GM18511 (cell line): ENCODE data around the gene LYSET.
"Not testable (repeated sequence)": the region's sequence is repeated elsewhere in the genome, so short reads cannot be mapped to it uniquely, and the experiment has no call there.

Source experiments
- ATAC-seq: cut with Tn5 transposase; IDR thresholded peaks from one replicate; pipeline ENCODE4 v1.9.1; 2021; ENCODE audit warnings: mild to moderate bottlenecking, moderate library complexity; ENCODE audit not compliant: unreplicated experiment

The LYSET gene

DNA sequence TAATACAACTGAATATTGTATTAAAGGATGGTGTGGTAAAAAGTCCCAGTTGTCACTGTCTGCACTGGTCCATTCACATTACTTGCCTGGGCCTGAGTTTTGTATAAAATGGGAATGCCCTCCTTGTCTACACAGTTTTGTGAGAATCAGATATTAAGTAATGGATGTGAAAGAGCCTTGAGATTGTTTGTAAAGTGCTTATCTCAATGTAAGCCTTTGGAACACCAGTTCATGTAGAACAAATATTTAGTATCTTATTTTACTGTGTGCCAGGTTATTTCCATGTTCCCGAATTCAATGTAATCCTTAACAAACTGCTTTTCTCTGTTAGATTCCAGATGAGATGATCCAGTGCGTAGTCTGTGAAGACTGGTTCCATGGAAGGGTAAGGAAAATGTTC, 29.5 kb downstream of the LYSET start:
- ATAC-seq = no peak

DNA sequence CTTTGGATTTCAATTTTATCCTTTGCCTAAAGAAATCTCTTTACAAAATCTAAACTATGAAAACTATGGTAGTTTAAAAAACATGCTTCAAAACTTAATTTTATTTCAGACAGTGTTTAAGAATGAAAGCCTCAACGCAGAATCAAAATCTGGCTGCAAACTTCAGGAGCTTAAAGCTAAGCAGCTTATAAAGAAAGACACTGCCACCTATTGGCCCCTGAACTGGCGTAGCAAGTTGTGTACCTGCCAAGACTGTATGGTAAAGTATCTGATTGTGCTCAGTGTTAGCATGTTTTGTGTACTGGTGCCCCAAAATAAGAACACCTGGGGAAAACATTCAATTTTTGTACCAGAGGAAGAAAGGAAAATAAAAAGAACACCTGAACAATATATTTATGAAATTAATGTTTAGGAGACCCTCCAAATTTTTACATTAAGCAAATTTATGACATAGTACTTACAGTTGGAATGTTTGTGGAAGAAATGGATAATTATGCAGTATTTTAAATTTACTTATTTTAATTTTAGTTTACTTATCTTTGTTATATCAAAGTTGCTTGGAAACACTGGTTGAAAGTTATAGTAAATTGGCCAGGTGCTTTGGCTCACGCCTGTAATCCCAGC, 34.1 kb downstream of the LYSET start:
- no peak for ATAC-seq

DNA sequence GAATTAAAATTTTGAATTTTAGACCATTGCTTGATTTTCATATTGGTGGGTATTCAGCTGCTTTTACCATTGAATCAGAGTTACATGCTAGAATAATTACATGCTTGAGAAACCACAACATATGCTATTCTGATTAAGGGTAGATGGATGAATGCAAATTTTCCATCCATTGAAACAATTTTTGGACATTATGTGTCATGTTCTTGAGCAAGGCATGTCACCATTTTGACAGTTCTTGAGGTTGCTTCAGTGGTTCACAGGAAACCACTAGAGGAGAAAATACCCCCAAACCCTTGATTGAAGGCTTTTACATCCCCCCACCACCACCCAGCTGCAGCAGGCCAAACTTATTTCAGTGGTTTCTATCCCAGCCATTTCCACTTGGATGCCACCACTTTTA, 35.4 kb downstream of the LYSET start:
- no peak for ATAC-seq

DNA sequence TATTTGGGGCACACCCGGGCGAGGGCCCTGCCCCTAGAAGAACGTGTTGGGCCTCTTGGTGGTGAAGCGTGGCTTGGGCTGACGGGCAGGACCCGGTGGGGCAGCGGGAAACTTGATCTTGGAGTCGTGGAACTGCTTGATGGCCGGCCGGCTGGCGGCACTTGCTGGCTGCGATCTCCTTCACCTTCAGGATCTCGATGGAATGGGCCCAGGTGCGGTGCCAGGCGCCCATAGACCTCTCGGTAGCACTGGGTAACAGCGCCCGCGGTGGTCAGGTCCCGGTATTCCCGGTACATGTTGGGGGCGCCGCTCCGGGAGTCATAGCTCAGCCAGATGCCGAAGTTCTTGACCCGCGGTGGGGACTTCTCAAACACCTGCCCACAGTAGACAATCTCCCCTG, 38.4 kb downstream of the LYSET start:
- no peak for ATAC-seq

DNA sequence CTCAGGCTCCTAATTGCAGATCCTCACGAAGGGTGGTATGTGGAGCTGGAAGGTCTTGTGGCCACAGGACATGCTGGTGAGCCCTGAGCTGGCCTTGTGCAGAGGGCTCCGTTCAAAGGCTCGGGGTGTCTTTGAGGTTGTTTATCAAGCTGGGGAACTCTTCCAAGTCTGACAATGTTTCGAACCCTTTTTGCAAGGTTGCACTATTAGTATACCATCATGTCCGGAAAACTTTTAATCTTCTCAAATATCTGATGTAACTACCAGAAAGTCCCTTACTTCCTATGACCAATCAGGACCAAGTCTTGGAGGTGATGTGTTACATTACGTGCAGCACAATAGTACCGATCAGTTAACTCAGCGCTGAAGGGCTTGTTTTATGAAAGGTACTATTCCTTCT, 43.4 kb downstream of the LYSET start:
- ATAC-seq = no peak

DNA sequence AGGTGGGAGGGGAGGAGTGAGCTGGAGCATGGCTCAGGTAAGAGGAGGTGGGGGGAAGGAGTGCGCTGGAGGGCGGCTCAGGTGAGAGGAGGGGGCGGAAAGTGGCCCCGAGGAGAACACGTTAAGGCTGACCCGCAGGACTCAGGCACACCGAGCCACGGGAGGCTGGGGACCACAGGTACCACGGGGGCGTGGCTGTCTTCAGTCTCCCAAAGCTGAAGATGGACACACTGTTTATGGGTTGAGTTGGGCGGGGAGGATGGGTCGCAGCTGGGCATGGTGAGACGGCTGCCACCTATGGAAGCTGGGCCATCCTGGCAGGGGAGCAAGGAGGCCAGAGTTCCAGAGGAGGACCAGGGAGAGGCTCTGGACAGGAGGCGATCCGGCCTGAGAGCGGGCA, 45.4 kb downstream of the LYSET start:
- ATAC-seq = no peak

DNA sequence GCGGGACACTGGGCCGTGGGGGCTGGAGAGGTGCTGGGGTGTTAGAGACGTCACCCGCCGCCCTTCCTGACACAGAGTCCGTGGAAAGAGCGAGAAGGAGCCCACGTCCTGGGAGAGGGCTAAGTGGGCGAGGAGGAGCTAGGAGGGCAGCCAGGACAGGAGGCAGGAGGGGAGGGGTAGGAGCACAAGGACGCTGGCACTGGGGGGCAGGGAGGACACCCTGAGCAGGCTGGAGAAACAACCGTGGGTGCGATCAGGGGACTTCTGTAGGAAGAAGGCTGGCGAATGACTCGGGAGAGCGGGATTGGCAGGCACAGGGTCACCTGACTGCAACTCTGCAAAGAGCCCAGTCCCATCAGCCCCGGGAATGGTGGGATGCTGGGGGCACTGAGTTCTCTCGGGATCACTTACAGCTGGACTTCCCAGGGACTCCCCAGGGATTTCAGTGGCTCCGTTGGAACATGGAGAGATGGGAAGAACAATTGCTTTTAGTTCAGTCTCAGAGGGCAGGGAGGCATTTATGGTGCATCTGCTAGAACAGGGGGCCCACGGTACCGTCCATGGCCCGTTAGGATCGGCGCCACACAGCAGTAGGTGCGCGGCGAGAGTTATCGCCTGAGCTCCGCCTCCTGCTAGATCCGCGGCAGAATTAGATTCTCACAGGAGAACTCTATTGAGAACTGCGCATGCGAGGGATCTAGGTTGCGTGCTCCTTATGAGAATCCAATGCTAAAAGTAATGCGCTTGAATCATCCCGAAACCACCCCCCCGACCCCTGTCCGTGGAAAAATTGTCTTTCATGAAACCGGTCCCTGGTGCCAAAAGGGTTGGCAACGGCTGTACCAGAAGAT, 46.2 kb downstream of the LYSET start:
- no peak for ATAC-seq

DNA sequence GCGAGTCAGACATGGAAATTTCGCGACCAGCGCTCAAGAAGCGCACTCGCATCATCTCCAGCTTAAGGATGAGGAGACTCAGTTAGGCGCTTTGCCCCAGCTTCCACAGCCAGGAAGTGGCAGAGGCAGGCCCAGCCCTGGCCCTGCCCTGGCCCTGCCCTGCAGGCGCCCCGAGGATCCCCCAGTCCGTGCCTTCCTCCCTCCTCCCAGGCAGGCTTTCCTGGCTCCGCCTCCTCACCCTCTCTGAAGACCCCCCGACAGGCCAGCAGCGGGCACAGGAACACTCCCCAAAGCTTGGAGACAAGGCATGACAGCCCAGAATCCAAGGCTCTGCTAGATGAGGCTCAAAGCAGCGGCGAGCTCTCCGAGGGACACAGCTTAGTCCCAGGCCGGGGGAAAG, 47.0 kb downstream of the LYSET start:
- ATAC-seq = no peak

DNA sequence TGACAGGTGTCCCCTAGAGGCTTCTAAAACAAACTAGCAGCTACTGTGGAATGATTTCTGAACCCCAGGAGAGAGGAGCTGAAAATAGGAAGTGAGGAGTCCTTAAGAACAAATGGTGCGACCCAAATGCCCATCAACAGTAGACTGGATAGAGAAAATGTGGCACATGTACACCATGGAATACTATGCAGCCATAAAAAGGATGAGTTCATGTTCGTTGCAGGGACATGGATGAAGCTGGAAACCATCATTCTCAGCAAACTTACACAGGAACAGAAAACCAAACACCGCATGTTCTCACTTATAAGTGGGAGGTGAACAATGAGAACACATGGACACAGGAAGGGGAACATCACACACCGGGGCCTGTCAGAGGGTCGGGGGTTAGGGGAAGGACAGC, 48.0 kb downstream of the LYSET start:
- not testable (repeated sequence) for ATAC-seq

DNA sequence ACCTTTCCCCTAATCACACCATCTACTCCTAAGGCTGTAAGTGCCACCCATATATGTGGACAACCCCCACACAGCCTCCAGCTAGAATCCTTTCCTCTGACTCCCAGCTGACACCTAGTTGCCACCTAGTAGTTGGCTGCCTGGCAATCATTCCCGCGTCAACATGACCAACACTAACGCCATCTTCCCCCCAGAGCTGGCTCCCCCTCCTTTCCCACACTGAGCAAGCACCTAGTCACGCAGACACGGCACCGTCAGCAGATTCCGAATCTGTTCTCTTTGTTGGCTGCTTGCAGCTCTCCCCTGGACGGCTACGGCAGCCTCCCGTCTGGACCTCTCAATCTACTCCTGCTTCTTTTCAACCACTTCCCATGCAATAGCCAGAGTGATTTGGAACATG, 49.7 kb downstream of the LYSET start:
- ATAC-seq = no peak
